Inflammatory macrophage (primary cell): ENCODE results near the gene KCNQ1OT1.
A peak's percentile ranks its signal among the peaks of the same experiment; 100 is the strongest.

Source experiments
- DNase-seq, 2 donors: peaks; one replicate each; pipeline ENCODE4 v3.0.0-alpha.2; 2020 to 2022

KCNQ1OT1 gene

GRCh38 chr11:2719831-2720590 lies 20.2 kb upstream of the KCNQ1OT1 start:
- DNase-seq, result no peak

DNA sequence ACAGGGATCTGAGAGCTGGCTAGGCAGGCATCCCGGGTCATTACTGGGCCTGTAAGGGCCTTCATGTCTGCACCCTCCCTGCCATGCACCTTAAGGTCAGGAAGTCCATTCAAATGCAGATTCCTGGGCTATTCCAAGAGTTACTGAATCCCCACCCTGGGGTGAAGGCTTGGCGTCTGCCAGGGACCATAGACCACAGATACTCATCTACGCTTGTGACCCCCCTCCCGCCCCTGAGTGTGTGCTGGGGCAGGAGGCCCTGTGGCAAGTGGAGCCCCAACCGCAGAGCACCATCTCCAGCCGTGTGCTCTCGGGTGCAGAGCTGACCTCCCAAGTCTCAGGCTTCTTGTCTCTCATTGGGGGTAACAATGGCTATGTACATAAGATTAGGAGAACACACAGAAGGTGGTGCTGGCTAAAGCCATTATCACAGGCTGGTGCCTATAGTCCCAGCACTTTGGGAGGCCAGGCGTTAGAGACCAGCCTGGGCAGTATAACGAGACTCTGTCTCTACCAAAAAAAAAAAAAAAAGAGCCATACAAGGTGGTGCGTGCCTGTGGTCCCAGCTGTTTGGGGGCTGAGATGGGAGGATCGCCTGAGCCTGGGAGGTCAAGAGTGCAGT lies 19.1 kb upstream of the KCNQ1OT1 start:
- DNase-seq, result no peak

DNA sequence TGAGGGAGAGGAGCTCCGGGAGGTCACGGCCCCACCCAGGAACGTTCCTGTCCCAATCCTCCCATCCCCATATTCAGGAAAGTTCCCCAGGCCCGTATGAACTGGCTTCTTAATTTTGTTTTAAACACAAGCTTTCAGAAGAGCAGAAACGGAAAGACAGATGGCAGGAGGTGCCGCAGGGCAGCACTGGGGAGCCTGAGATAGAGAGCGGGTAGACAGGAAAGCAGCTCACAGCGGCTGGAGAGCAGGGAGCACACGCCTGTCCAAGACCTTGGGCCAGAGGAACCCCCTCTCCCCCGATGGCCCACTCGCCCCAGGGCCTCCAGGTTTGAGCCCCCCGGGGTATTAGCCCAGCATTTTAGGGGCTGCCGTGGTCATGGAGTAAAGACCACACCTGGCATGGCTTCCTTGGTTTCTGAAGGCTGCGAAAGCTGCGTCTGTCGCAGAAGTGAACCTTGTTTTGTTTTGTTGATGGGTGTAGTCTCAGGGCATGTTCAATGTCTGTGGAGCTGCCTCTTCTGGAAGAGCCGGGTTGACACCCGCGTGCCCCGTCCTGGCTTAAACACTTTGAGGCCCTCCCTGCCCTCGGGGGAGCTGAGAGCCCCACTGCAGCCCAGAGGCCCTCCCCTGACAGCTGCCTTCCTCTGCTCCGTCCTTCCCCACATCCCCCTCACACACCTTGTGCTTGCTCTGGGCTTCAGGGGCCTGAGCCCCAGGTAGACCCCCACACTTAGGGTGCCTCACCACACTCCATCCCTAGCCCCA lies 17.9 kb upstream of the KCNQ1OT1 start:
- DNase-seq, result no peak

DNA sequence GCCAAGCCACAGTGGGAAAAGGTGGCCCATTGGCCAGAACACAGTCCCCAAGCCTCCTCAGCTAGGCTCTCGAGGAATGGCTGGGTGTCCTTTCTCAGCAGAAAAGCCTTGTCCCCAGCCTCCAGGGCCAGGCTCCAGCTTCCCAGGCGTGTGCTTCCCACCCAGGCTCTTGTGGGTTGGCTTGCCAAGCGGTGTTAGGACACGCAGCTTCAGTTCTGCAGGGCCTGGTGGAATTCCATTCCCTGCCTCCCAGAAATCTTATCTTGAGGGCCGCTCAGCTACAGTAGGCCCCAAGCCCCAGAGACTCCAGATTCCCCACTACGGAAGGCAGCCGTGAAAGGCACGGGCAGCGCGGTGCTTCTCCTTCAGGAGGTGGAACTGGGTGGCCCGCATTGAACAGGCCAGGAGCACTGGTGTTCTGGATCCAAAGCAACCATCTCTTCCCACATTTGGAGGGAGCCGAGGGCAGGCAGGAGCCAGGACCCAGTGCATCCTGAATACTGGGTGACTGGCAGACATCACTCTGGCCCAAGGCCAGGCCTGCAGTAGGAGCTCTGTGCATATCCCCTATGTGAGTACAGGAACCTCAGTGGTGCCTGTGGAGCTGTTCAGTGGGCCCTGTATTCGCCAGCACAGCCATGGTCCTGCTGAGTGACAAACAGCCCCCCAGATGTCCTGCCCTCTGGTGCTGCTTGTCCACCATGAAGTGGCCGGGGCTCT lies 16.7 kb upstream of the KCNQ1OT1 start:
- DNase-seq, result no peak

- DNase-seq, result no peak
Measured at GRCh38 chr11:2715716-2716350, 16.0 kb upstream of the KCNQ1OT1 start.

DNA sequence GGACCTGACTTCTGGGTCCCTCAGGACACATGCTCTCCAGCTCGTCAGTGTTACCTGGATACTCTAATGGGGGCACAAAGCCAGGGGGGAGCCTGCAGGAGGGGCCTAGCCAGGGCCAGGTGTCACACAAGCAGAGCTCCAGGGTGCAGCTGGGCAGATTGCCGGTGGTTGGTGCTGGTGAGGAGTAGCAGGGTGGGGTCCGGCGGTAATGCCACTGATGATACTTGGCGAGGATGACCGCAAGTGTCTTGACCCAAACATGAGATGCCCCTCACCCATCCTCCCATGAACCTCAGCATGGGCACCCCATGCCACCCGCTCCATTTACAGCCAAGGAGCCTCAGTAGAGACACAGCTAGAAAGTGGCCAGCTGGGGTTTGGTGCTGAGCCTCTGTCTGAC lies 15.1 kb upstream of the KCNQ1OT1 start:
- DNase-seq, result no peak

GRCh38 chr11:2714463-2714800 lies 14.6 kb upstream of the KCNQ1OT1 start:
- no peak for DNase-seq

DNA sequence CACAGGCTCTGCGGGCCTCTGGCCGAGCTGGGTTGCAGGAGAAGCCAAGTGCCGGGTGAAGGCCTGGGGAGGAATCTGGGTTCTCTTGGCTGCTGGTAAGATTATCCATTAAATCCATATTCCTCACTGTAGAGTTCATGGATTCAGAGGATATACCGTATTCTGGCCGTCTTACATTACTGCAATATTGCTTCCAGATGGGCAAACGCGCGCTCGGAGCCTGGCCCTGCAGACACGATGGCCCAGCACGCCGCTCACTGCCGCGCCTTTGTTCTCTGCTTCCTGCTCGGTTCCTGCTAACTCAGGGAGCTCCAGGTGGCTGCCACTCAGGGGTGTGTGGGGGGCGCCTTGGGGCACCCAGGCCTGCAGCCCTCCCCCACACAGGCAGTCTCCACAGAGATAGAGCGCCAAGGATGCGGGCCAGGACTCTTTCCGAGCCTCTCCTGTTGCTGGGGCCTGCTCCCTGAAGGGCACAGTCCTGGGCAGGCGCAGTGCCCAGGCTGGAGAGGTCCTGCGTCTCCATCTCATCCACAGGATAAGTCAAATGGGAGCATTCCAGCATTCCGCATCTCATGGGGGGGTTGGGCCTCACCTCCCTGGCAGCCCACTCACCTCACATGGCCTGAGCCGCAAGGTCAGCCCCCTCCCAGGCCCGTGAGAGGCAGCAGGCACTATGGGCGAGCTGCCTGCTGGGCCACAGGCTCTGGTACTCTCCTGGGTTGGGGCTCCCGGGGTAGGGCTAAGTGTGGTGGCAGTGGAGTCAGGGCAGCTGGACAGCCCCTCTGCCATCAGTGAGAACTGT lies 14.1 kb upstream of the KCNQ1OT1 start:
- no peak for DNase-seq

DNA sequence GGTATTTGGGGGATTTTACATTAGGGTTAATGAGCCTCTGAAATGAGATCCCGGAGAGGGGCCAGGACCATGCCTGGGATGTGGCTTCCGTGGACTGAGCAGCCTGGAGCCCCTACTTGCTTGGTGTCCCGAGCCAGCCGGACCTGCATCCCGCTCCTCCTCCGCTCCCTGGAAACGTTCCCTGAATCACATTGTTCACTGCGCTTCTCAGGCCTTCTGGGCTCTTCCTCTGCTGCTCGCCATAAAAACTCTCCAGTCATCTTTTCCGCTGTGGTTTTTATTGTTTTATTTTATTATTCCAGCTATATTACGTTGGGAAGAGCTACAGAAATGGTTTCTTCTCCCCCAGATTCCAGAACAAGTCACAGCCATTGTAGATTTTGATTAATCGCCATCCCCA lies 13.3 kb upstream of the KCNQ1OT1 start:
- no peak for DNase-seq

DNA sequence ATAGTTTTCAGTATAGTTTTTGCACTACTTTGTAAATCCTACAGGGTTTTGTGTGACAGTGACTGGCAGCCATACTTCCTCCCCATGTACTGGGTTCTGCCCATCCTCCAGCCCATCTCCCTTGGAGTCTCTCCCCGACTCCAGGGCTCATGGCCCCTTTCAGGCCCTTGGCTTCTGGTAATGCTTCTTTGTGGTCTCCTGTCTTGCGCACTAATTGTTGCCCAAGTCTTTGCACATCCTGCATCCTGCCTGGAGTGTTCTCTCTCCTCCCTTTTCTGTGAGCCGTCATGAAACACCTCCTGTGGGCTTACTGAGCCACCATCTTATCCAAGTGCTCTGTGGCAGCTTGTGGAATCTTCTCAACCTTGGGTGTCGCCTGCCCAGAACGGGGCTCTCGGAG lies 11.4 kb upstream of the KCNQ1OT1 start:
- no peak for DNase-seq

- DNase-seq, result no peak
Measured at GRCh38 chr11:2709429-2709828, 9.6 kb upstream of the KCNQ1OT1 start.

- DNase-seq, result no peak
Measured at GRCh38 chr11:2708757-2709281, 9.0 kb upstream of the KCNQ1OT1 start.

- no peak for DNase-seq
Measured at GRCh38 chr11:2708151-2708581, 8.4 kb upstream of the KCNQ1OT1 start.

GRCh38 chr11:2707736-2708135 lies 7.9 kb upstream of the KCNQ1OT1 start:
- no peak for DNase-seq

- DNase-seq, result no peak
Measured at GRCh38 chr11:2706321-2706720, 6.5 kb upstream of the KCNQ1OT1 start.

GRCh38 chr11:2704896-2705606 lies 5.3 kb upstream of the KCNQ1OT1 start:
- no peak for DNase-seq

DNA sequence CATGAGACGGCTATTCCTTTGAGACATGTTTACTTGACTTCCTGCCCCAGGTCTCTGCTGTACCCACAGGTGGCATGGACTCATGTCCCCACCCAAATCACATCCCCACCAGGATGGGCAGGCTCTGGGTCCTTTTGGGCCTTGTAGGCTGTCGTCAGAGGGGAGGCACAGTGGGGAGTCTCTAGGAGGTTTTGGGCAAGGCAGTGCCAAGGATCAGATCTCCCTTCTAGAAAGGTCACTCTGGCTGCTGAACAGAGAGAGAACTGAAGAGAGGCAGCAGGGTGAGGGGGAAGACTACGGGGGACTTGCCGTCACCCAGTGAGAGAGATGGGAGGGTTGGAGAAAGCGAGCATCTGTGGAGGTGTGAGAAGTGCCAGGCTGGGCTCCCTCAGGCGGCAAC lies 4.6 kb upstream of the KCNQ1OT1 start:
- no peak for DNase-seq

- peak in 1 of 2 donors; percentile 7 for DNase-seq
Measured at GRCh38 chr11:2703363-2704141, 3.8 kb upstream of the KCNQ1OT1 start.

- no peak for DNase-seq
Measured at GRCh38 chr11:2702771-2703362, 3.1 kb upstream of the KCNQ1OT1 start.
